Activated T-helper 2 cell treated with anti-CD3 and anti-CD28 coated beads, Interferon-gamma antibody, Interleukin-2, Interleukin-4, amounts not matched to agents 10 μg/mL and 5 μg/mL and 100 μg/mL, durations not matched to agents 14 hours and 24 hours and 36 hours (primary cell): ENCODE results near the gene ARHGEF16. TPM values are rescaled to one million over a fixed set of nuclear protein-coding genes. Genes with fewer than 3 reads are reported as not detected.
A peak's percentile ranks its signal among the peaks of the same experiment; 100 is the strongest.

Source experiments
- DNase-seq: peaks from one replicate; pipeline ENCODE4 v3.0.0; 2021; ENCODE audit warnings: low spot score
- H3K27ac Mint-ChIP-seq: one replicate; pipeline ENCODE4 v1.8.0; 2021; ENCODE audit warnings: mixed read lengths
- H3K27me3 Mint-ChIP-seq: one replicate; pipeline ENCODE4 v1.8.0; 2021; ENCODE audit warnings: low read depth, mixed read lengths
- H3K36me3 Mint-ChIP-seq: one replicate; pipeline ENCODE4 v1.8.0; 2021; ENCODE audit warnings: low read depth, mixed read lengths
- H3K4me1 Mint-ChIP-seq: one replicate; pipeline ENCODE4 v1.8.0; 2021; ENCODE audit warnings: low read depth, mixed read lengths
- H3K4me3 Mint-ChIP-seq: one replicate; pipeline ENCODE4 v1.8.0; 2021; ENCODE audit warnings: low read depth, mild to moderate bottlenecking, moderate library complexity, mixed read lengths
- H3K9me3 Mint-ChIP-seq: one replicate; pipeline ENCODE4 v1.8.0; 2021; ENCODE audit warnings: mixed read lengths
- intact Hi-C: fragments of 100-400 bp; cut with micrococcal nuclease; formaldehyde crosslinking; loops from one replicate; pipeline ENCODE4 v1.15.1; 2023
- total RNA-seq: library from RNA; stranded (reverse); gene quantifications from 2 replicates; pipeline ENCODE4 v1.2.3, GENCODE V29; 2022

Gene ARHGEF16
- total RNA-seq, 1 donor from 2014 or later: not detected

- no peaks in the 10 kb centered on the region for H3K27me3 Mint-ChIP-seq
- intact Hi-C loops: no loop called here
- H3K9me3 Mint-ChIP-seq: no peaks in the 10 kb centered on the region
- no peak overlapping the region for H3K4me3 Mint-ChIP-seq
- H3K36me3 Mint-ChIP-seq: no peaks in the 10 kb centered on the region
- H3K27ac Mint-ChIP-seq: no peak overlapping the region
- no peak for DNase-seq
- no peaks in the 10 kb centered on the region for H3K4me1 Mint-ChIP-seq
Observed at GRCh38 chr1:3483380-3483779, 28.9 kb downstream of the ARHGEF16 start.

- Mint-ChIP-seq H3K9me3 (no peaks in the 10 kb centered on the region), H3K27me3 (no peaks in the 10 kb centered on the region), H3K4me1 (no peaks in the 10 kb centered on the region), H3K4me3 (no peak overlapping the region), H3K27ac (no peak overlapping the region), H3K36me3 (no peaks in the 10 kb centered on the region)
- intact Hi-C loops: loop anchor here (2.0 kb wide), 1 partner anchor 31 kb away; no protein-coding TSS in a partner anchor
- peak; percentile 22 for DNase-seq
Observed at GRCh38 chr1:3483801-3484444, 29.5 kb downstream of the ARHGEF16 start.

GRCh38 chr1:3485016-3485415 lies 30.6 kb downstream of the ARHGEF16 start:
- Mint-ChIP-seq H3K27me3 (no peaks in the 10 kb centered on the region), H3K4me3 (no peak overlapping the region), H3K36me3 (no peaks in the 10 kb centered on the region), H3K4me1 (no peaks in the 10 kb centered on the region), H3K9me3 (no peaks in the 10 kb centered on the region), H3K27ac (no peak overlapping the region)
- intact Hi-C loops: loop anchor here (2.0 kb wide), 1 partner anchor 32 kb away; no protein-coding TSS in a partner anchor
- DNase-seq: no peak

GRCh38 chr1:3488432-3488831 lies 34.0 kb downstream of the ARHGEF16 start:
- Mint-ChIP-seq H3K27me3 (no peaks in the 10 kb centered on the region), H3K27ac (no peak overlapping the region), H3K4me1 (peaks cover 4% of the 10 kb centered on the region), H3K36me3 (no peaks in the 10 kb centered on the region), H3K9me3 (no peaks in the 10 kb centered on the region), H3K4me3 (no peak overlapping the region)
- intact Hi-C loops: no loop called here
- DNase-seq: no peak

GRCh38 chr1:3490046-3490745 lies 35.7 kb downstream of the ARHGEF16 start:
- no peak overlapping the region for H3K4me3 Mint-ChIP-seq
- H3K36me3 Mint-ChIP-seq: no peaks in the 10 kb centered on the region
- no peaks in the 10 kb centered on the region for H3K9me3 Mint-ChIP-seq
- DNase-seq: no peak
- no peaks in the 10 kb centered on the region for H3K27me3 Mint-ChIP-seq
- no peak overlapping the region for H3K27ac Mint-ChIP-seq
- intact Hi-C loops: no loop called here
- peaks cover 4% of the 10 kb centered on the region for H3K4me1 Mint-ChIP-seq

GRCh38 chr1:3491291-3492246 lies 37.1 kb downstream of the ARHGEF16 start:
- H3K27me3 Mint-ChIP-seq: no peaks in the 10 kb centered on the region
- DNase-seq: peak; percentile 72
- H3K36me3 Mint-ChIP-seq: no peaks in the 10 kb centered on the region
- no peak overlapping the region for H3K4me3 Mint-ChIP-seq
- no peaks in the 10 kb centered on the region for H3K9me3 Mint-ChIP-seq
- no peak overlapping the region for H3K27ac Mint-ChIP-seq
- intact Hi-C loops: loop anchor here (1.0 kb wide), 1 partner anchor 128 kb away; no protein-coding TSS in a partner anchor
- peaks cover 4% of the 10 kb centered on the region for H3K4me1 Mint-ChIP-seq

- no peak overlapping the region for H3K4me3 Mint-ChIP-seq
- H3K27me3 Mint-ChIP-seq: no peaks in the 10 kb centered on the region
- no peak overlapping the region for H3K27ac Mint-ChIP-seq
- no peaks in the 10 kb centered on the region for H3K9me3 Mint-ChIP-seq
- DNase-seq: no peak
- intact Hi-C loops: no loop called here
- peaks cover 4% of the 10 kb centered on the region for H3K4me1 Mint-ChIP-seq
- no peaks in the 10 kb centered on the region for H3K36me3 Mint-ChIP-seq
Observed at GRCh38 chr1:3492545-3493246, 38.2 kb downstream of the ARHGEF16 start.

GRCh38 chr1:3494321-3495308 lies 40.1 kb downstream of the ARHGEF16 start:
- intact Hi-C loops: no loop called here
- H3K4me3 Mint-ChIP-seq: no peak overlapping the region
- DNase-seq: no peak

GRCh38 chr1:3495776-3496745 lies 41.6 kb downstream of the ARHGEF16 start:
- Mint-ChIP-seq H3K36me3 (no peaks in the 10 kb centered on the region), H3K9me3 (no peaks in the 10 kb centered on the region), H3K4me1 (peaks cover 4% of the 10 kb centered on the region), H3K27ac (no peak overlapping the region), H3K27me3 (no peaks in the 10 kb centered on the region), H3K4me3 (no peak overlapping the region)
- intact Hi-C loops: no loop called here
- DNase-seq: no peak

More at GRCh38 chr1:3494321-3495308, 40.1 kb downstream of the ARHGEF16 start:
- Mint-ChIP-seq H3K27me3 (no peaks in the 10 kb centered on the region), H3K36me3 (no peaks in the 10 kb centered on the region), H3K27ac (no peak overlapping the region), H3K4me1 (peaks cover 4% of the 10 kb centered on the region), H3K9me3 (no peaks in the 10 kb centered on the region)

GRCh38 chr1:3496916-3497315 lies 42.5 kb downstream of the ARHGEF16 start:
- Mint-ChIP-seq H3K4me1 (no peaks in the 10 kb centered on the region), H3K9me3 (no peaks in the 10 kb centered on the region), H3K4me3 (no peak overlapping the region), H3K36me3 (no peaks in the 10 kb centered on the region), H3K27ac (no peak overlapping the region), H3K27me3 (no peaks in the 10 kb centered on the region)
- DNase-seq: no peak
- intact Hi-C loops: no loop called here

- H3K36me3 Mint-ChIP-seq: no peaks in the 10 kb centered on the region
- no peak for DNase-seq
- intact Hi-C loops: no loop called here
- no peaks in the 10 kb centered on the region for H3K4me1 Mint-ChIP-seq
- no peaks in the 10 kb centered on the region for H3K9me3 Mint-ChIP-seq
- no peak overlapping the region for H3K27ac Mint-ChIP-seq
- H3K4me3 Mint-ChIP-seq: no peak overlapping the region
- no peaks in the 10 kb centered on the region for H3K27me3 Mint-ChIP-seq
Observed at GRCh38 chr1:3497521-3497920, 43.1 kb downstream of the ARHGEF16 start.
